ENCODE measurements around the gene ADAMTS16. TPM values are rescaled to one million over a fixed set of nuclear protein-coding genes. Genes with fewer than 3 reads are reported as not detected.
"Not testable (repeated sequence)": the region's sequence is repeated elsewhere in the genome, so short reads cannot be mapped to it uniquely, and the experiment has no call there.

ADAMTS16 gene, protein sequence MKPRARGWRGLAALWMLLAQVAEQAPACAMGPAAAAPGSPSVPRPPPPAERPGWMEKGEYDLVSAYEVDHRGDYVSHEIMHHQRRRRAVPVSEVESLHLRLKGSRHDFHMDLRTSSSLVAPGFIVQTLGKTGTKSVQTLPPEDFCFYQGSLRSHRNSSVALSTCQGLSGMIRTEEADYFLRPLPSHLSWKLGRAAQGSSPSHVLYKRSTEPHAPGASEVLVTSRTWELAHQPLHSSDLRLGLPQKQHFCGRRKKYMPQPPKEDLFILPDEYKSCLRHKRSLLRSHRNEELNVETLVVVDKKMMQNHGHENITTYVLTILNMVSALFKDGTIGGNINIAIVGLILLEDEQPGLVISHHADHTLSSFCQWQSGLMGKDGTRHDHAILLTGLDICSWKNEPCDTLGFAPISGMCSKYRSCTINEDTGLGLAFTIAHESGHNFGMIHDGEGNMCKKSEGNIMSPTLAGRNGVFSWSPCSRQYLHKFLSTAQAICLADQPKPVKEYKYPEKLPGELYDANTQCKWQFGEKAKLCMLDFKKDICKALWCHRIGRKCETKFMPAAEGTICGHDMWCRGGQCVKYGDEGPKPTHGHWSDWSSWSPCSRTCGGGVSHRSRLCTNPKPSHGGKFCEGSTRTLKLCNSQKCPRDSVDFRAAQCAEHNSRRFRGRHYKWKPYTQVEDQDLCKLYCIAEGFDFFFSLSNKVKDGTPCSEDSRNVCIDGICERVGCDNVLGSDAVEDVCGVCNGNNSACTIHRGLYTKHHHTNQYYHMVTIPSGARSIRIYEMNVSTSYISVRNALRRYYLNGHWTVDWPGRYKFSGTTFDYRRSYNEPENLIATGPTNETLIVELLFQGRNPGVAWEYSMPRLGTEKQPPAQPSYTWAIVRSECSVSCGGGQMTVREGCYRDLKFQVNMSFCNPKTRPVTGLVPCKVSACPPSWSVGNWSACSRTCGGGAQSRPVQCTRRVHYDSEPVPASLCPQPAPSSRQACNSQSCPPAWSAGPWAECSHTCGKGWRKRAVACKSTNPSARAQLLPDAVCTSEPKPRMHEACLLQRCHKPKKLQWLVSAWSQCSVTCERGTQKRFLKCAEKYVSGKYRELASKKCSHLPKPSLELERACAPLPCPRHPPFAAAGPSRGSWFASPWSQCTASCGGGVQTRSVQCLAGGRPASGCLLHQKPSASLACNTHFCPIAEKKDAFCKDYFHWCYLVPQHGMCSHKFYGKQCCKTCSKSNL
- 0.59 and 0.85 TPM in 2 replicates for polyA plus RNA-seq (2014; cell fraction: cytosol; rRNA removed)
- 0.47 and 0.79 TPM in 2 replicates for polyA plus RNA-seq (2014; cell fraction: nucleus; rRNA removed)

DNA sequence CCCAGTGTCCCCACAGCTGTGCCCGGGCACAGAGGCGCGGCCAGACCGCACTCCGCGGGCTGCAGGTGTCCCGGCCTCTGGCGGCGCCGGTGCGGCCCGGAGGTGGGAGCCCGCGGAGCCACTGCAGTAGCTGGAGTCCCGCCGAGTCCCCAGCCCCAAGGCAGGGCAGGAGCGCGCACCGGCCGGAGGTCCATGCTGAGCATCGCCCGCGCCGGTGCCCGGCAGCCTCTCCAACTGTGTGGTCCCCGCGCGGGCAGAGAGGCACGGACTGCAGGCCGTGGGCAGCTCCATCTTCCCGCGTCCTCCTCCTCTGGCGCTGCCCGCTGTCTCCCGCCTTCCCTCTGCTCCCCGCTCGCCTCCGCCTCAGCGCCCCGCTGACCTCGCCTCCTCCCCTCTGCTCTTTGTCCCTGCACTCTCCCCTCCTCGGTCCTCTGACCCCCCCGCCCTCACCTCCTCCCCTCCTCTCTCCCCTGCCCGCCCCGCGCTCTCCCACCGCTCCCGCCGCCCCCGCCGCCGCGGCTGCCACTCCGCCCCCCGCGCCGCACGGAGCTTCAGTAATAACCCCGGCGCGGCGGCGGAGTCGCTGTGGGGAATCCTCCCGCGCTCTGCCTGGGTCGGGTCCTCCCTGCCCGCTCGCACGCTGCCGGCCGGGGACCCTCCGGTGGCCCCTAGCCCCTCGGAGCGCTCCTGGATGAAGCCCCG is at the start of gene ADAMTS16:
TSS of gene ADAMTS16 (plus strand) at position 554 of the 702 bp plus-strand sequence. CDS start at position 692, 138 bp downstream.
- no peak for DNase-seq (ENCODE audit: low spot score)

DNA sequence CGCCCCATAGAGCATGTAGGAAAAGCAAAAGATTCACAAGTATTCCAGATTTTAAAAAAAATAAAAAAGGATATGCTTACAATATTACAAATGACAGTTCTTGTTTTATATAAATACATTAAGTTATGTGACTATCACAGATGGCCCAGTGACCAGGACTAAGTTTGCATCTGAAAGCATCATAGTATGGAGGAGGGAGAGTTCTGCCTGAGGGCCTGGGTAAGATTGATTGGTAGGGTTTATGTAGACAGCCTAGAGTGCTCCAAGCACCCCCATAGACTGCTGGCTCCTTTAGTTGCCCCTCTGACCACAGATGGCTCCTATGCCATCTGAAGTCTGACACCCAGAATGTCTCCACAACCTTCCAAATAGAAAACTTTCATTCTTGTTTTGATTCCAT is 48.0 kb upstream of the ADAMTS16 start:
- DNase-seq (ENCODE audit: low spot score) = no peak

DNA sequence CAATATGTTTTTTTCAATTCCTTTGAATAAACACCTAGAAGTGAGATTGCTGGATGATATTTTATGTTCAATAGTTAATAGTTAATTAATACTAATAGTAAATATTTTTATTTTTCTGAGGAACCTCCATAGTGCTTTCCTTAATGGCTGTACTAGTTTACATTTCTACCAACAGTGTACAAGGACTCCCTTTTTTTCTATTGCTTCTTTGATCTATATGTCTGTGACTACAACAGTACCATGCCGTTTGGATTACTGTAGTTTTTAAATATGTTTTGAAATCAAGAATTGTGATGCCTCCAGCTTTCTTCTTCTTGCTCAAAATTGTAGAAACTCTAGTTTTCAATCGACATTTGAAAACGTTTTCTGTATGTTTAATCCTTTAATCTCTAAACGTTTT is 39.5 kb upstream of the ADAMTS16 start:
- DNase-seq (ENCODE audit: low spot score) = no peak

DNA sequence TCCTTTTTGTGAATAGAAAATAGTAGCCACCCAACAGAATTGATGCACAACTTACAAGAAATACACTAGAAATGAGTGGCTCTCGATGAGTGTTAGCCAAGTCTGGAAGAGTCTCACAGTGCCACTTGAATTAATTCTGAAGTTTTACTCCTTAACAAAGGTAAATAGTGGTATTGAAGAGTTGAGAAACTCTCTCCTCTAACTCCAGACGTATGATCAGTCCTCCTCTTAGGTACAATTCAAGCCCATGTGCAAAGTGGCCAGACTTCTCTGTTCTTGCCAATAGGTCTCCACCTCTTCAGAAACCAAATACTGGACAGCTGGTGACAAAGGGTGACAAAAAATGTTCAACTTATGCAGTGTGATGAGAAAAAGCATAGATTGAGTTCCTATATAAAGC is 38.5 kb upstream of the ADAMTS16 start:
- no peak for DNase-seq (ENCODE audit: low spot score)

DNA sequence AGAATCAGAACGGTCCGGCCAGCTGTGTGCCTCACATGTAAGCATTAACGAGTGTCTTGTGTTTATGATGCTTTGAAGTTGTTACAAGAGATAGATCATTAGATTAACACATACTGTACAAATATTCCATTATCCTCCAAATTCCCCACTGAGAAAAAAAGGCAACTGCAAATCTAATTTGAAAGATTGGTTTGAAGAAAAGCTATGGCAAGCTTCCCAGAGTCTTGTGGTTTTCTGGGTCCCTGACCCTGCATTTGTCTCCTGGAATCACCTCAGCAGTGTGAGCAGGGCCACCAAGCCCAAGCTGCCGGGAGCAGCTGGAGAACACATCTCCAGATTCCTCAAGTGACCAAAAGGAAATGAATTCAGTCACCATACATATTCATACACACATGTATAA is 36.9 kb upstream of the ADAMTS16 start:
- DNase-seq (ENCODE audit: low spot score) = no peak

DNA sequence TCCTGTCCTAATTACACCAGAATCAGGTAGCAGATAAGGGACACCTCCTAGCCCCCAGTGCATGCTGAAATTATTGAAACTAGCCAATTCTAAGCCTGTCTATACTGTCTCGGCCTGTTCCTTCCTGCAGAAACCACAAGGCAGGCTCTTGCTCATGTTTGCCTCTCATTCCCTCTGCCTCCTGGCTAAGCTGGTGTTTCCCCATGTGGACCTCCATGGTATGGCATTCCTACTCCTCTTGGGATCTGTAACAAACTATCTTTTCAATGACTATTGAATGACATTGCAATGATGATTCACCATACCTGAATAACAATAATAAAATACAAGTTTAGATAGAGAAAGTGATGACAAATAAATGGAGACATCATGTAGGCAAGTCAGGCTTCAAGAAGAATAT is 35.6 kb upstream of the ADAMTS16 start:
- DNase-seq (ENCODE audit: low spot score) = no peak

DNA sequence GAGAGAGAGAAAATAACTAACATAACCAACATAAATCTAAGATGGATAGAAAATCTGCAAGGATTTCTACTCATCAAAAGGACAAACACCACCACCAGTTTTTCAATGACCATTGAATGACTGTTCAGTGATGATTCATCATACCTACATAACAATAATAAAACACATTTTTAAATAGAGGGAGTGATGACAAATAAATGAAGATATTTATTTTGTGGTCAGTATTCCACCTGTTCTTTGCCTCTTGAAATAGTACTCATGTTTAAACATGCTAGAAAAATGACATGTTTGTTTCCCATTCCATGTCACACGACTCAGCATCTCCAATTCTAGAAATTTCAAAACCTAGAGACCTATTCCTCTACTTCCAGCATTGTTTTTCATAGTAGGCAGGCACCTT is 34.6 kb upstream of the ADAMTS16 start:
- no peak for DNase-seq (ENCODE audit: low spot score)

DNA sequence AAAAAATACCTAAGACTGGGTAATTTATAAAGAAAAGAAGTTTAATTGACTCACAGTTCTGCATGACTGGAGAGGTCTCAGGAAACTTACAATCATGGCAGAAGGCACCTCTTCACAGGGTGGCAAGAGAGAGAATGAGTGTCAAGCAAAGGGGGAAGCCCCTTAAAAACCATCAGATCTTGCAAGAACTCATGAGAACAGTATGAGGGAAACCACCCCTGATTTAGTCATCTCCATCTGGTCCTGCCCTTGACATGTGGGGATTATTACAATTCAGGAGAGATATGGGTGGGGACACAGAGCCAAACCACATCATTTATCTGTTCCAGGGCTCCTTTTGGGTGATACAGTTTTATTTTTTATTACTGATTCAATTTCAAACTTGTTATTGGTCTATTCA is 23.2 kb upstream of the ADAMTS16 start:
- no peak for DNase-seq (ENCODE audit: low spot score)

DNA sequence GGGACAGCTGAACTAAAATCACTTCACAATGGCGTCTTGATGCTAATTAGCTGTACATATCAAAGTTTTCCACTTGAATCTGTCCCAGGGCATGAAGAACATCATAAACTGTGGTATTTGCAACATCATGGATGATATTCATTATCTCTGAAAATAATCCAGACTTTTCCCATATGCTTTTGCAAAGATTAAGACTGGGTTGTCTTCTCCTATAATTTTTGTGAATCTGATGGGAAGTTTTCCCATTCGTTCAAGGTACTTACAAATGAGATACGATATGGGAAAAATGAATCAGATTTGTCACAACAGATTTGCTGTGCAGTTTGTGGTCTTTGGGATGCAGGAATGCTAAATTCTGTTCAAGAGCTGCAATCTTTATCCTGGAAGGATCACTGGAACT is 17.4 kb upstream of the ADAMTS16 start:
- DNase-seq (ENCODE audit: low spot score) = no peak

DNA sequence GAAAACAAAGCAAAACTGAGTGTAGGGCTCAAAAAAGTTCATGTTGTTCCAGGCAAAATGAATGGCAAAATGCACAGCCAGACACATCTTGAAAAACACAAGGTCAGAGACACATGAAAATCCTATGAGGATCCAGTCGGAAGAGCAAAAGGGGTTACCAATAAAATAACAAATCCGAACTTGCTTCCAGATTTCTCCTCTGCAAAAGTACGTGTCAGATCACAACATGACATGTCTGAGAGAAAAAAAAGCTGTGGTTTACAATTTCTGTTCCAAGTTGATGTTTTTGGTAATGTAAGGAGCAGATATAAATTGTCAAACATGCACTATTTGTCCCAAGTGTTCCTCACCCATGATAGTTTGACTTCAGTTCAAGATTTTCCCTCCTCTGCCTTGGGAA is 15.9 kb upstream of the ADAMTS16 start:
- no peak for DNase-seq (ENCODE audit: low spot score)

DNA sequence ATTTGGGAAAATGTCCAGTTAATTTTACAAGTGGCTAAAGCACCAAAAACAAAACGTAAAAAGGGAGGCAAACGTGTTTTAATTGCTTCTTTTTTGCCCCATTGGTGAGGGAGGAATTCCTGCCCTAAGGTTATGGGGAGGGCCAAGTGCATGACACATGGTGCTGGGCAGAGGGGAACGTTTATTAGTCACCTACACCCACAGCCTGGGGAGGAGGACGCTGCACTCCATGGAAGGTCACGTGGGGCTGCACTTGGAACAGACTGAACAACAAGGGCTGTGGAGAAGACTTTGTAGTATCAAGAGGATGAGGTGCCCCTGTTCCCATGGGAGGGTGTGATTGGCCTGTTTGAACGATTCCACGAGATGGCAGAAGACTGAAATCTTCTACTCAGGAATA is 13.7 kb upstream of the ADAMTS16 start:
- no peak for DNase-seq (ENCODE audit: low spot score)

DNA sequence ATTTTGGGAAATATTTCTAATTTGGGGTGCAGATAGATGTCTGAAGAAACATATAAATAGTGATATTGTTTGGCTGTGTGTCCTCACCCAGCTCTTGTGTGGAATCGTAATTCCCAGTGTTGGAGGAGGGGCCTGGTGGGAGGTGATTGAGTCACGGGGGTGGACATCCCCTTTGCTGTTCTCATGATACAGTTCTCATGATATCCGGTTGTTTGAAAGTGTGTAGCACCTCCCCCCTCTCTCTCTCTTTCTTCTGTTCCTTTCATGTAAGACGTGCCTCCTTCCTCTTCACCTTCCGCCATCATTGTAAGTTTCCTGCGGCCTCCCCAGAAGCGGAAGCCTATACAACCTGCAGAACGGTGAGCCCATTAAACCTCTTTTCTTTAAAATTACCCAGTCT is 11.4 kb upstream of the ADAMTS16 start:
- no peak for DNase-seq (ENCODE audit: low spot score)

DNA sequence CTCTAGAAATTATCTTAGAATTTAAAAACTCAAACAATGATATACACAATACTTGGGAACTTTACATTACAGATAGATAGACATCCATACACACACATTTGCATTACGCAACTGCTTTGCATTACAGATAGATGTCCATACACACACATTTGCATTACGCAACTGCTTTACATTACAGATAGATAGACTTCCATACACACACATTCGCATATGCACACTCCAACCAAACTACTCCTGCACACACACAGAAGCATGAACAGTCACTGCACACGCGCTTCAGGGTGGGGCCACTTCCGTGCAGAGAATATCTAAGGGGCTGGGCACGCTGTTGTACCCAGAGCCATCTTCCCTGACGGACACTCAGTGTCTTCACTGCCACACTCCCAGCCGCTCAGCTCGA is 7.9 kb upstream of the ADAMTS16 start:
- DNase-seq (ENCODE audit: low spot score) = no peak

DNA sequence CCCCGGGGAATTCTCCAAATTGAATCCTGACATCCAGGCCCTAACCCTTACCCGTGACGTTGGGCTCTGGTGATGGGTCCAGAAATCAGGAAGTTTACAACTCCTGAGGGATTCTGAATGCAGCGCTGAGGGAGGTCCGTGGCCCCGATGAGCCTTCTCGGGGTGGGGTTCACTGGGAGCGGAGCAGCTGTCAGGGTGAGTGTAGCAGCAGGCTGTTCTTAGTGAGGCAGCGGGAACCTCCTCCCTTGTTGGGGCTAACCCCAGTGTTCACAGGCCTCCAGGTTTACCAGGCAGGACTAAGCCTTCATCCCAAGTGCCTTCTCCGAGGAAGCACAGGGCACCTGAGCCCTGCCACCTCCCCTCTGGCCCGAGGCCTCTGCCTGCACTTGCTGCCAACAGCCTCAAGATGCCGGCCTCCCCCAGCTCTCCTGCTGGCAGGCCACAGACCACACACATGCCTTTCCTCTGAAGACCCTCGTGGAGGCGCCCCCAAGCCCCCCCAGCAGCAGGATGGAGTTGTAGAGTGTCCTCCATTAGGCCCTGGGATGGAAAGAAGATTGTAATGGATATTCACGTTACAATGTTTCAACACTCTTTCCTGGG is 7.3 kb upstream of the ADAMTS16 start:
- DNase-seq (ENCODE audit: low spot score) = no peak

DNA sequence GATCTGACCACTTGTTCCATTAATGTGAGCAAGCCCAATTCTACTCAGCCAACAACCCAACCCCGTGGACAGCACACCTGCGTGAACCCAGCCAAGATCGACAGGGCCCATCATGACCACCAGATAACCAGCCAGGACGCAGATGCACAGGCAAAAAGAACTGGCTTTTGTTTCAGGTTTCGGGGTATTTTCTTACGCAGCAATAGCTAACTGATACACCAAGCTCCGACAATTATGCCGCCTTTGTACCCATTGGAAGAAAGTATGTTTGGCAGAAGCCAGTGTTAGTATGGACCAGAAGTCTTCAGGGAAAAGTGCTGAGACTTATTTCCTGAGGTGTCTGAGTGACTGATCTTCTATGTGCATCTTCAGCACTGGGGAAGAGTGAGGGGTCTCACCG is 6.0 kb upstream of the ADAMTS16 start:
- DNase-seq (ENCODE audit: low spot score) = no peak

DNA sequence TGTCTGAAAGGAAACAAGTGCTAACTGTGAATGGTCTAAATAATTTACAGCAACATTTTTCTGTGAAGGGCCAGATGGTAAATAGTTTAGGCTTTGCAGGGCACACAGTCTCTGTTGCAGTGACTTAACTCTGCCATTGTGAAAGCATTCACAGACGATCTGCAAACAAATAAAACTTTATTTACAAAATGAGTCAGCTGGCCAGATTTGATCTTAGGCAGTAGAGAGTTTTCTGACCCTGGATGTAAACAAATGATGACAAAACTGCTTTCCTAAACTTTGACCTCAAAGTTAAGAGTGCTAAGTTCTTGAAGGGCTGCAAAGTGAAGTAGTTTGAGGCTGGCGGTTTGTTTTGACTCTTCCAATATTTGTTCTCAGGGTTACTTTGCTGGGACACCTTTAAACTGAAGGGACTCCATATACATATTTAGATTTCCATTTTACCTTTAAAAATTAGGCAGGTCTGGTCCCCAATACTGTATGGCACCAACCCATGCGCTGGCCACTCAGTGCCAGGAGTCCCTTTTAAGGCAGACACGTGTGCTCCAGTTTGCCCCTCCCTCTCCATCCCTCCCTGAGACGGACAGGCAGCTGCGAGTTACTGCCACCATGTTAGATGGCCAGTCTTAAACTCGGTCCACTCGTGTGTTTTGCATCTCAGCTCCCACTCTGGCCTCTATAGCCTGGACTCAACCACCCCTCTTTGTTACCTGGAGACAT is 4.0 kb upstream of the ADAMTS16 start:
- DNase-seq (ENCODE audit: low spot score) = no peak

DNA sequence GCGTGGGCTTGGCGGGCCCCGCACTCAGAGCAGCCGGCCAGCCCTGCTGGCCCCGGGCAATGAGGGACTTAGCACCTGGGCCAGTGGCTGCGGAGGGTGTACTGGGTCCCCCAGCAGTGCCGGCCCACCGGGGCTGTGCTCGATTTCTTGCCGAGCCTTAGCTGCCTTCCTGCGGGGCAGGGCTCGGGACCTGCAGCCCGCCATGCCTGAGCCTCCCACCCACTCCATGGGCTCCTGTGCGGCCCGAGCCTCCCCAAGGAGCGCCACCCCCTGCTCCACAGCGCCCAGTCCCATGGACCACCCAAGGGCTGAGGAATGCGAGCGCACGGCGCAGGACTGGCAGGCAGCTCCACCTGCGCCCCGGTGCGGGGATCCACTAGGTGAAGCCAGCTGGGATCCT is 2.3 kb upstream of the ADAMTS16 start:
- DNase-seq (ENCODE audit: low spot score) = not testable (repeated sequence)

DNA sequence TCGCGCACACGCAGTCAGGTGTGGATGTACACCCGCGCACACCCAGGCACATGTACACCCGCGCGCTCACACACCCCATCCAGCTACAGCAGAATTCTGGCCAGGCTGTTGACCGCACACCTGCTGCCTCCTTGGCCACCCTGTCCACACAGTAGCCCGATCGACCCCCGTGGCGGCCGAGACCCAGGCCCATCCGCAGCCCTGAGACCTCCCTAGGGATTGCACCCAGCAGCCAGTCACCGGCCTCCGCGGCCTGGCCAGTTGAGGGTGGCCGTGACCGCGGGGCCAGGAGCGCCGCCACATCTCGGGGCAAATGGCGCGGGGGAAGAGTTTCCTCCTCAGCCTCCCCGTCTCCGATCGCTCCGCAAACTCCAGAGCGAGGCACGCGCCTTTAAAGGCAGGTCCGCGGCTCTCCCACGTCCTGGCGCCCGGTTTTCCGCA is 774 bp upstream of the ADAMTS16 start:
- no peak for DNase-seq (ENCODE audit: low spot score)

DNA sequence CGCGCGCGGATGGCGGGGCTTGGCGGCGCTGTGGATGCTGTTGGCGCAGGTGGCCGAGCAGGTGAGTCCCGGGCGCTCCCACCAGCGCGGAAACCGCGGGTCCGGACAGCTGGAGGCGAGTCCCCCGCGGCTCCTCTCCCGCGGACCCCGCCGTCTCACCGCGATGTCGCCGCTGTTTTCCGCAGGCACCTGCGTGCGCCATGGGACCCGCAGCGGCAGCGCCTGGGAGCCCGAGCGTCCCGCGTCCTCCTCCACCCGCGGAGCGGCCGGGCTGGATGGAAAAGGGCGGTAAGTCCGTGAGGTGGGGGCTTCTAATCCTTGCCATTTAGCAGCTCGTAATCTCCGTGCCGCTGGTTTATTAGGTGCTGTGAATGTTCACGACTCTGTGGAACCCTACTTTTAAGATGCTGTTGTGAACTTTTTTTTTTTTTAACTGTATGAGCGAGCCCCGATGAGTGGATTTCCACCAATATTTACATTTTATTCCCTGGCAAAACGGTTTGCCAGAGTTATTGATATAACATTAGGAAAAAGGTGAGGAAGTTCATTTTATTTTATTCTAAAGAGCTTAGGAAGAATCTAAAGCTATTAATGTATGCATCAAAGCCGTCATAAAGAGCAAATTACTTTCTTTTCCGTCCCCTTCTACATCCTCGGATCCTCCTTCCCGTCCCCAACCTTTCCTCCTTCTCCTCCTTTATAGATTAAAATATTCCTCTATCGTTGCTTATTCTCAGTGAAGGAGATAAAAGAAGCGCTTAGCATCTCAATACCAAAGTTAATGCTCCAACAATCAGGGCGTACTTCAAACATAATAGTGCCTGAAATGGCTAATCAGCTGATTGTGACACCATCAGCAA is 579 bp downstream of the ADAMTS16 start:
- DNase-seq (ENCODE audit: low spot score) = no peak
